Left colon (tissue), 2 donors: ENCODE results near the gene SKI. TPM values are rescaled to one million over a fixed set of nuclear protein-coding genes. Genes with fewer than 3 reads are reported as not detected.
"Not testable (repeated sequence)": the region's sequence is repeated elsewhere in the genome, so short reads cannot be mapped to it uniquely, and the experiment has no call there.

Experiments used
- ATAC-seq: fragments of 200-7000 bp; cut with Tn5 transposase; one replicate; pipeline ENCODE4 v1.9.1; 2020; ENCODE audit warnings: mild to moderate bottlenecking, moderate library complexity
- DNase-seq, 2 donors: peaks; one replicate each; pipeline ENCODE4 v3.0.0-alpha.2; 2020
- intact Hi-C, 2 donors: fragments of 100-400 bp; cut with DNase I in 1 of 2; cut with micrococcal nuclease in 1 of 2; formaldehyde crosslinking; loops; one replicate each; pipeline versions ENCODE4 v1.11.2 to v1.14.0; 2022; cut with DNase I, micrococcal nuclease
- total RNA-seq, 2 donors: library from RNA; stranded (reverse); fragmentation: NEBNext Ultra II Directional; extraction: Animal tissue kit (Norgen Biotek cat#: 25700); gene quantifications; one replicate each; pipeline ENCODE4 v1.2.1, GENCODE V29; 2021
- donor health status: DM: no; HTN: no; CAD: no.
- donor health status: DM: yes; HTN: yes; CAD: no.

Gene SKI
- total RNA-seq, 2 donors from 2014 or later = 30.2 to 35.5 TPM

DNA sequence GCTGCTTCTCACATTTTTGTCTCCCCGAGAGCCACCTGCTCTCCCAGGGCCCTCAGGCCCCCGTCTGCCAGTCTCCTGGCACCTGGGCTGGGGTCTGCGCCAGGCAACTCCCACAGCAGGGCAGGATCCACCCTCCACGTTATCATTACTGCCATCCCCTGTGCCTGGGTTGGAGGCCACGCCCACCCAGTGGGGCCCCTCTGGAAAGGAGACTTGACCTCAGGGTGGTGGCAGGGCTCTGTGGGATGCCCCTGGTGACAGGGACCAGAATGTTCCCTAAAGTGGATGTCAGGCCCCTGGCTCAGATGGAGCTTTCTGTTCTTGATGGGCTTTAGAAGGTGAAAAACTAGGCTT lies 66.6 kb downstream of the SKI start:
- ATAC-seq (no peak), DNase-seq (no peak)
- intact Hi-C loops = no loop called here

DNA sequence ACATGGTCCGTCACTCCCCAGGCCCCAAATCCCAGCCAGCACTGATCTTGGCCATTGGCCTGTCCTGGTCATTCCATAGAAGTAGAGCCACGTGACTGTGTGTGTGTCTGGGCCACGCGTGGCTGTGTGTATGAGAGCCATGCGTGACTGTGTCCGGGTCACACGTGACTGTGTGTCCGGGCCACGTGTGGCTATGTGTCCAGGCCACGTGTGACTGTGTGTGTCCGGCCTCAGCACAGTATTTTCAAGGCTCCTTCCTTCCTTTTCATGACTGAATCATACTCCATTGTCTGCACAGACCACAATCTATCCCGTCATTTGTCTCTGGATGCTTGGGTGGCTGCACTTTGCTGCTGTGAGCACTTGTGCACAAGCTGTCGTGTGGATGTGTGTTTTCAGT lies 67.4 kb downstream of the SKI start:
- DNase-seq = no peak
- intact Hi-C loops = no loop called here
- ATAC-seq = no peak

DNA sequence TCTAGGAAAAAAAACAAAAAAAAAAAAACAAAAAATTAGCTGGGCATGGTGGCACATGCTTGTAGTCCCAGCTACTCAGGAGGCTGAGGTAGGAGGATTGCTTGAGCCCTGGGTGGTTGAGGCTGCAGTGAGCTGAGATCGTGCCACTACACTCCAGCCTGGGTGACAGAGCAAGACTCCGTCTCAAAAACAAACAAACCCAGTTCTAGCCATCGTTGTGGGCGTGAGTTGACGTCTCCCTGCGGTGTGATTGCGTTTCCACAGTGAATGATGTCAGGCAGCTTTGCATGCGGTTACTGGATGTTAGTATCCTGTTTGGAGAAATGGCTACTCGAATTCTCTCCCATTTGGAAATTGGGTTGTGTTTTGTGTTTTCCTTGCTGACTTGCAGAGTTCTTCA lies 68.1 kb downstream of the SKI start:
- DNase-seq, intact Hi-C loops: not testable (repeated sequence)

DNA sequence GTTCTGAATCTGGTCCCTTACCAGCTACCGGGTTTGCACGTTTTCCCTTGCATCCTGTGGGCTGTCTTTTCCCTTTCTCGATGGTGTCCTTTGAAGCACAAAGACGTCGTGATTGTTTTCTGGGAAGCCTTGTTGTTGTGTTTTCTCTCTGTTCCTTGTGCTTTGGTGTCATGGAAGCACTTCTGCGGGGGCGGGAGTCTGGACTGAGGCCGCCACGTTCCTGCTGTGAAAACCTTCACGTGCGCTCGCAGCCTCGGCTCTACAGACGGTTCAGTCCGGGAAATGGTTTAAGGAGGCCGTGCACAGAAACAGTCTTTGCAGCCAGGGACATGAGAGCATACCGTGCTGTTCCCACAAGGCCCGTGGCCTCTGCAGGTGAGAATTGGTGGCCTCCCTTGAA lies 68.5 kb downstream of the SKI start:
- ATAC-seq (no peak), DNase-seq (no peak)
- intact Hi-C loops = no loop called here

More for the DNA sequence above, 68.1 kb downstream of the SKI start:
- not testable (repeated sequence) for ATAC-seq

DNA sequence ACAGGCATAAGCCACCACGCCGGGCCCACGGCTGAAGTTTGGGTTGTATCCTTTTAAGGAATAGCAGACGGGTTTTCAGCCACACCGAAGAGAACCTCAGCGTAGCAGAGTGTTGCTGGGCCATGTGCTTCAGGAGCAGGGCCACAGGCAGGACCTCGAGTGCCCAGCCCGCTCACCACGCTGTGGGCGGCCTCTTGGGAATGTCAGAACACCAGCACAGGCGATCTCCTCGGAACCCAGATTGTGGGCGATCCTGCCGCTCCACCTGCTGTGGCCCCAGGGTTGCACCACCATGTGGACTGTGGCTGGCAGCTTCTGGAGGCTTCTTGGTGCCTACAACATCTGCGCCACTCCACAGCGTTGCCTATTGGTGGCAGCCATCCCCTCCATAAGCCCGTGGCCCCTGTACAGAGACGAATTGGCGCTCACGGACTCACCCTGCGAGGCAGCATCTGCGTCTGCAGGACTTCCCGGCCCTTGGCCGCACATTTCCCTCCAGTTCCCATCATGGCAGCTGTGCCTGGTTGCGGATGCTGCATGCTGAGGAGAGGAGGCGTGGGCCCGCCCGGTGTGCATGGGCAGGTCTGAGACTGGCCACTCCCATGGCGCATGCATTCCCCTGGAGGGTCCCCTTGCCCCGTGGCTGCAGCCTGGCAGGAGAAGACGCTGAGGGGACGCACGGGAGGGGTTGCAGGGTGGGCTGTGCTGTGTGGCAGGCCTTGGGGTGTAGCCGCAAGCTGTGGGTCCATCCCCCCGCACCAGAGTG lies 69.3 kb downstream of the SKI start:
- intact Hi-C loops = no loop called here
- ATAC-seq = no peak

DNA sequence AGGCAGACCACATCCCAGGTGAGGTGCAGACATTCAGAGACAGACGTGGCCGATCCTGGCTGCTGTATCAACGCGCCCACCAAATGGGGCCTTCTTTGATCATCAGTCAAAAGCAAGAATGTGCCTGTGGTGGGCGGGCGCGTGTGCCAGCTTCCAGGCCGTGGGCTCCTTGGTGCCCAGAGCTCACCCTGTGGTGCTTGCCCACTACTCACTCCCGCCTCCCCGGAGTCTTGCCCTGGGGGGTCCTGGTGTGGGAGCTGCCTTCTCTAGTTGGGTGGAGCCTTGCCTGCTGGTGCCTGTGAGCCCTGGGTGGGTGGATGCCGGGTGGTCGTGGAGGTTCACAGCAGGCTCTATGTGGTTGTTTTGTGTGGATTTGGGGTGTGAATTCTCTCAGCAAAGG lies 70.6 kb downstream of the SKI start:
- intact Hi-C loops = no loop called here
- no peak for DNase-seq
- no peak for ATAC-seq

More for the DNA sequence above, 69.3 kb downstream of the SKI start:
- no peak for DNase-seq

- intact Hi-C loops = no loop called here
- no peak for ATAC-seq
- no peak for DNase-seq
Observed at GRCh38 chr1:2299131-2299627, 71.1 kb downstream of the SKI start.

DNA sequence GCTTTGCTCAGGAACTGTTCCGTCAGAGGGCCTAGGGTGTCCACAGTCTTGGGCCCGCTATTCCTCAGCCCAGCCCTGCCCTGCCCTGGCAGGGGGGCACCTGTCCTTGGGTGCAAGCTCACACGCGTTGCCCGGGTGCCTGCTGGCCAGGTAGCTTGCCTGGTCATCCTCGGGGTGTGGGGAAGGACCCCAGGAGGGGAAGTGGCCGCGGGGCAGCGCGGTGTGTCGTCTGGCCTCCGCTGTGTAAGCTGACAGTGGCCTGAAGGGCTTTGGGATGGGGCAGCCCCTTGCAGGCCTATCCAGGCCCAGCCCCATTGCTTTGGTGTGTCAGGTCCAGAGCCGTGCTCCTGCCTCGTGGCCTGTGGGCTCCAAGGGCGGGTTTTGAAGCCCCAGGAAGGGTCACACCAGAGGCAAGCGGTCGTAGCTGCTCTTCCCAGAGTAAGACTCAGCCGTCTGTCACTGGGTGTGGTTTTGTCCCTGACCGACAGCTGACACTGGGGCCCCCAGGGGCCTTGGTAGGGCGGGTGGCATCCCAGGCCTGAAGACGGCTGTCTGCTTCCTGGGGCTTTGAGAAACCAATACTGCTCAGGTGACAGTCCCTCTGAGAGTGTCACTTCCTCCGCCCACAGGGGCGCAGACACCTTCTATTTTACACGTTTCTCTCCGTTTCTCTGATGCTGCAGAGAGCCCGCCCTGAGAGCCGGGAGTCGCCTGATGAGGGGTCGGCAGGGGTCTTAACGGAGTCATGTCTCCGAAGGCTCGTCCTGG lies 72.1 kb downstream of the SKI start:
- intact Hi-C loops = no loop called here

DNA sequence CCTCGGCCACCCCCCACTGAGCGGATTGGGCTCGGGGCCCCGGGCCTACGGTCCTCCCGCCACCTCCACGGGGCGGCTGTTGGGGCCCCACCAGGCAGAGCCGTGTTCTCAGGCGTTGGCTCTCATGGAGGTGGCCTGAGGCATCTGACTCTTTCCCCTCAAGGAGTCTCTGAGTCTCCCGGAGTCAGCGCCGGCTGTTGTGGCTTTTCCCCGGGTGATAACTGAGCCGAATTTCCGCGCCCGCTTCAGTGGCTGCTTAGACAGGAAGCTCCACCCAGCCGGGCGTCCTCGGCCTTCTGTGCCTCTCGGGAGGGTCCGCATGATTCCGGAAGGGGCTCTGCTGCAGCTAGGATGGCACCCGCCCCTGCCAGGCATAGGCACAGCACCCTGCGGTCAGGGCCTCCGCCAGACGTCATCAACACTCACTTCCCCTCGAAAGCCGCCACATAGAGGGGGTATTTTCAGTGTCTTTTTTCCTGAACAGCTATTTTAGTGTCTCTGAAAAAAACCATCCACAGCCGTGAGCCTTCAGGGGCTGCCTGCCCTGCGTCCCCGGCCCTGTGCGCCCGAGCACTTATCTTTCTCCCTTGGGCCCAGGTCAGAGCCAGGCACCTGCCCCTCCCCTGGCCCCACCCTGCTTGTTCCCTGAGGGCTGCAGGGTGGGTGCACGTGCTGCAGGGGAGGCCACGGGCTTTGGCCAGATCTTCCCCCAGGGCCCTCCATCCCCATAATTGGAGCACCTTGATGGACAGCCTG lies 72.9 kb downstream of the SKI start:
- ATAC-seq (peak; percentile 40), DNase-seq (peak; percentile 84)
- intact Hi-C loops = no loop called here

More for the DNA sequence above, 72.1 kb downstream of the SKI start:
- ATAC-seq (peak; percentile 43), DNase-seq (peak; percentile 62)

- intact Hi-C loops = no loop called here
- ATAC-seq (no peak), DNase-seq (no peak)
Observed at GRCh38 chr1:2301607-2302291, 73.6 kb downstream of the SKI start.

- intact Hi-C loops = no loop called here
- DNase-seq (no peak), ATAC-seq (no peak)
Observed at GRCh38 chr1:2302292-2302925, 74.3 kb downstream of the SKI start.

DNA sequence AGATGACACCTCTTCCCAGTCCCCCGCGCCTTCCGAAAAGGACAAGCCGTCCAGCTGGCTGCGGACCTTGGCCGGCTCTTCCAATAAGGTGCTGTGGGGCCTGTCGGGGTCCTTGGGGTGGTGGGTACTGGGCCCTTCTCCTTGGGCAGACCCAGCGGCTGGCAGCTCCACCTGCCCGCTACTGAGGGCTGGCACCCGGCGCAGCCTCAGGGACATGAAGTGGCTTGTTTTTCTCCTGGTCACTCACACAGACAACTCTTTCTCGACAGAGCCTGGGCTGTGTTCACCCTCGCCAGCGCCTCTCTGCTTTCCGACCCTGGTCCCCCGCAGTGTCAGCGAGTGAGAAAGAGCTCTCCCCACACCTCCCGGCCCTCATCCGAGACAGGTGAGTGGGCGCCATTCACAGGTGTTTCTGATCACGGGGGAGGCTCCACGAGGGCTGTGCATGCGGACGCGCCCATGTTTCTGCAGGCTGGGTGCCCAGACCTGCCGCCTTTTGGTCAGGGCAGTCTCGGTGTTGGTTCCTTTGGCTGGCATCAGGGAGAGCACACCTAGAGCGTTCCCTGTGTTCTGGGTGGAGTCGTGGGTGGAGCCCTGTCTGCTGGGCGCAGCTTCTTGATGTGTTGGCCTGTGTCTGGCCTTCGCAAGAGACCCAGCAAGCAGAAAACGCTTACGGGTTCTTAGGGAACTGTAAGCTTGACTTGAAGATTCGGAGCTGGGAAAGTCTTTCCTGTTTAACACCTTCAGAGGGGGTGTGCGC lies 75.1 kb downstream of the SKI start:
- ATAC-seq (no peak), DNase-seq (no peak)
- intact Hi-C loops = no loop called here

DNA sequence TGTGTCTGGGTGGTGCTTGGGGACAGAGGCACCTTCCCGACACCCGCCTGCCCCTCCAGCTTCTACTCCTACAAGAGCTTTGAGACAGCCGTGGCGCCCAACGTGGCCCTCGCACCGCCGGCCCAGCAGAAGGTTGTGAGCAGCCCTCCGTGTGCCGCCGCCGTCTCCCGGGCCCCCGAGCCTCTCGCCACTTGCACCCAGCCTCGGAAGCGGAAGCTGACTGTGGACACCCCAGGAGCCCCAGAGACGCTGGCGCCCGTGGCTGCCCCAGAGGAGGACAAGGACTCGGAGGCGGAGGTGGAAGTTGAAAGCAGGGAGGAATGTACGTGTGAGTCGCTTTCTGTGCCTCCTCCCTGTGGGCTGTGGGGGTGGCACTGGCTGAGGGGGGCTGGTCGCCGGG lies 75.7 kb downstream of the SKI start:
- no peak for DNase-seq
- ATAC-seq = no peak
- intact Hi-C loops = no loop called here

- DNase-seq = no peak
- intact Hi-C loops = no loop called here
- ATAC-seq = no peak
Observed at GRCh38 chr1:2304282-2304681, 76.2 kb downstream of the SKI start.

- intact Hi-C loops = no loop called here
- no peak for DNase-seq
Observed at GRCh38 chr1:2304921-2305681, 77.0 kb downstream of the SKI start.

DNA sequence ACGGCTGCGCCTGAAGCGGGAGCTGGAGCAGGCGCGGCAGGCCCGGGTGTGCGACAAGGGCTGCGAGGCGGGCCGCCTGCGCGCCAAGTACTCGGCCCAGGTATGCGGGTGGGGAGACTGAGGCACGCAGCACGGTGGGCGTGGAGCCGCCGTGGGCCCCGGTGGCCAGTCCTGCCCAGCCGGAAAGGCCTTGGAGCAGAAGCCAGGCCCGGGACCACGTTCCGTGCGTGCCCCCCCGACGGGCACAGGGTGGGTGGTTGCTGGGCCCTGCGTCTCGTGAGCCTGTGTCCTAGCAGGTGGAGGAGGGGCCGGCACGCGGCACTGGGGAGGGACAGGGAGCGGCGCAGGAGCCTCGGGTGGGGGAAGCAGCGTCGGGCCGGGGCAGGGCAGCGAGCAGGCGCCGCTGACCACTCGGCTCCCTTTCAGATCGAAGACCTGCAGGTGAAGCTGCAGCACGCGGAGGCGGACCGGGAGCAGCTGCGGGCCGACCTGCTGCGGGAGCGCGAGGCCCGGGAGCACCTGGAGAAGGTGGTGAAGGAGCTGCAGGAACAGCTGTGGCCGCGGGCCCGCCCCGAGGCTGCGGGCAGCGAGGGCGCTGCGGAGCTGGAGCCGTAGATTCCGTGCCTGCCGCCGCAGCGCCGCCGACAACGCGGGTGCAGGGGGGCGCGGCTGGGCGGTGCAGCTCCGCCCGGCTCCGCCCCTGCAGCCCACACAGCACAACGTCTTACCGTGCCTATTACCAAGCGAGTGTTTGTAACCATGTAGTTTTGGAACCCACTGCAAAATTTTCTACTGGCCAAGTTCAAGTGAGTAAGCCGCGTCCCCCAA lies 78.2 kb downstream of the SKI start:
- DNase-seq = no peak
- intact Hi-C loops = no loop called here
- ATAC-seq = no peak

More at GRCh38 chr1:2304921-2305681, 77.0 kb downstream of the SKI start:
- ATAC-seq = no peak
